K562 (cell line): ENCODE data around the gene NFKBIB. TPM values are rescaled to one million over a fixed set of nuclear protein-coding genes. Genes with fewer than 3 reads are reported as not detected.

Experiments used
- ATAC-seq: fragments of 200-7000 bp; cut with Tn5 transposase; 3 replicates; pipeline ENCODE4 v1.9.1; 2020; ENCODE audit warnings: moderate library complexity
- BruUV-seq: library from RNA; stranded (reverse); fragments of 400-500 nt; replicated peaks from 2 replicates; lab custom pipeline; 2021; lab: Mats Ljungman, UMichigan
- CTCF ChIA-PET: fragments of 300-600 bp; formaldehyde crosslinking; extraction: SDS; loops from one replicate; lab custom pipeline; 2021; ENCODE audit warnings: low intra/inter-chr PET ratio; lab: Yijun Ruan, JAX
- POLR2A ChIA-PET: fragments of 300-600, 350-650 bp; sonication (Branson Sonifier 250); formaldehyde crosslinking; extraction: SDS; loops from one replicate; lab custom pipeline; 2021; ENCODE audit warnings: antibody characterized with exemption, inconsistent platforms; lab: Yijun Ruan, JAX
- DNase-seq, 4 experiments: peaks; one replicate each; pipeline versions ENCODE4 v3.0.0 to v3.0.0-alpha.2; 2011 to 2018; ENCODE audit warnings: low spot score in 3 of 4, mixed read lengths in 3 of 4; ENCODE audit errors: extremely low read depth in 1 of 4
- FAIRE-seq: peaks from 2 replicates; lab custom pipeline; 2011; peaks lifted over from hg19 to GRCh38; lab: Jason Lieb, UNC
- H2AFZ ChIP-seq: 2 replicates; pipeline ENCODE4 v1.6.0; 2011; ENCODE audit warnings: low read depth, low read length, control low read depth, inconsistent platforms
- H3K27ac ChIP-seq: fragments of 200-600 bp; 3 replicates; pipeline ENCODE4 v1.8.0; 2011; ENCODE audit warnings: low read depth, mild to moderate bottlenecking, control low read depth, inconsistent platforms, low read length, moderate library complexity, mixed read lengths; ENCODE audit errors: extremely low read depth
- H3K27me3 ChIP-seq, 2 experiments: fragments of 300-600 bp in 1 of 2; 2 replicates in 1 of 2; 3 replicates in 1 of 2; pipeline versions ENCODE4 v1.6.0 to v1.8.0; 2011; ENCODE audit warnings: inconsistent platforms in 2 of 2, low read length in 2 of 2, mild to moderate bottlenecking in 1 of 2, mixed read lengths in 1 of 2, moderate library complexity in 1 of 2; ENCODE audit not compliant: control insufficient read depth in 2 of 2, insufficient read depth in 2 of 2
- H3K36me3 ChIP-seq: fragments of 300-600 bp; 3 replicates; pipeline ENCODE4 v1.8.0; 2011; ENCODE audit warnings: mild to moderate bottlenecking, low read length, inconsistent platforms; ENCODE audit not compliant: control insufficient read depth, insufficient read depth
- H3K4me1 ChIP-seq, 2 experiments: fragments of 200-600 bp in 1 of 2; replicated peaks in 1 of 2; 2 replicates in 1 of 2; 3 replicates in 1 of 2; pipeline versions ENCODE4 v1.5.1 to v1.8.0; 2011; ENCODE audit warnings: inconsistent platforms in 2 of 2, low read length in 2 of 2, mild to moderate bottlenecking in 1 of 2, mixed read lengths in 1 of 2, moderate library complexity in 1 of 2; ENCODE audit not compliant: control insufficient read depth in 2 of 2, insufficient read depth in 2 of 2
- H3K4me2 ChIP-seq: 2 replicates; pipeline ENCODE4 v1.6.1; 2011; ENCODE audit warnings: low read length, control low read depth, inconsistent platforms, mixed read lengths; ENCODE audit not compliant: insufficient read depth
- H3K4me3 ChIP-seq: fragments of 200-600 bp; sonication (generic), shearing (Covaris generic); 2 replicates; pipeline ENCODE4 v1.5.1; 2016; ENCODE audit warnings: control low read depth, inconsistent platforms
- H3K79me2 ChIP-seq: fragments of 200-600 bp; 3 replicates; pipeline ENCODE4 v1.8.0; 2011; ENCODE audit warnings: low read length, inconsistent platforms; ENCODE audit not compliant: control insufficient read depth, insufficient read depth
- H3K9ac ChIP-seq, 2 experiments: 2 replicates each; pipeline versions ENCODE4 v1.6.0 to v1.6.1; 2011; ENCODE audit warnings: low read depth in 2 of 2, low read length in 2 of 2, control low read depth in 1 of 2, inconsistent platforms in 1 of 2, mild to moderate bottlenecking in 1 of 2, mixed read lengths in 1 of 2; ENCODE audit not compliant: insufficient read depth in 1 of 2
- H3K9me1 ChIP-seq: one replicate; pipeline ENCODE4 v1.6.0; 2011; ENCODE audit warnings: inconsistent platforms, mild to moderate bottlenecking, low read length, moderate library complexity; ENCODE audit not compliant: control insufficient read depth, insufficient read depth
- H3K9me3 ChIP-seq: replicated peaks from 2 replicates; pipeline ENCODE4 v1.5.1; 2011; ENCODE audit warnings: low read depth, low read length, inconsistent platforms; ENCODE audit not compliant: control insufficient read depth, insufficient read depth
- H4K20me1 ChIP-seq: replicated peaks from 2 replicates; pipeline ENCODE4 v1.6.1; 2011; ENCODE audit warnings: low read length, inconsistent platforms, mixed read lengths; ENCODE audit not compliant: control insufficient read depth, insufficient read depth
- ZFP36 ChIP-seq: fragments of 150-350 bp; IDR thresholded peaks from 2 replicates; pipeline ENCODE4 v1.6.1; 2018; ENCODE audit warnings: low read length, low read depth; ENCODE audit not compliant: partially characterized antibody
- WGBS: fragments of 100-300 bp; shearing (Covaris generic); methylation state at CpG from one replicate; pipeline ENCODE4 v1.1.6; 2016; ENCODE audit warnings: low coverage, mixed read lengths; ENCODE audit not compliant: insufficient coverage; ENCODE audit errors: missing lambda C conversion rate; 5-methylcytosine and 5-hydroxymethylcytosine counted together
- in situ Hi-C: fragments of 300-500 bp; cut with MboI; formaldehyde crosslinking; loops from 4 replicates; pipeline ENCODE4 v1.15.0; 2018; ENCODE audit warnings: inconsistent platforms, mixed read lengths
- intact Hi-C: fragments of 100-400 bp; cut with micrococcal nuclease; formaldehyde crosslinking; loops from 2 replicates; pipeline ENCODE4 v1.14.2; 2022
- polyA plus RNA-seq, 8 experiments: library from polyadenylated mRNA; depleted of rRNA in 4 of 8; stranded (reverse) in 5 of 8; unstranded in 3 of 8; fragments of >200 nt; fragmentation: Nextera tagmentation in 2 of 8; fragmentation: Illumina TruSeq in 1 of 8; extraction: Ambion mirVana in 2 of 8; extraction: Trizol in 1 of 8; gene quantifications; 2 replicates each; pipeline versions ENCODE4 v1.2.1 to v1.2.3, GENCODE V29; 2011 to 2014; ENCODE audit warnings: inconsistent platforms in 1 of 8, missing spikeins in 1 of 8
- total RNA-seq, 7 experiments: library from RNA; depleted of rRNA in 6 of 7; stranded (reverse); fragments of >200 nt in 6 of 7; fragmentation: Illumina TruSeq in 2 of 7; extraction: Trizol in 2 of 7; gene quantifications; 2 replicates each; pipeline versions ENCODE4 v1.2.1 to v1.2.3, GENCODE V29; 2011 to 2021; ENCODE audit warnings: low replicate concordance in 1 of 7
- TF ChIP-seq, protein P1 (sequence below): sonication (generic); formaldehyde crosslinking; IDR thresholded peaks from 2 replicates; pipeline ENCODE4 v1.8.0; 2023; ENCODE audit warnings: missing genetic modification reagents, mild to moderate bottlenecking, borderline replicate concordance

The NFKBIB gene
- total and polyA plus RNA-seq, 9 of the 15 experiments (the other 6 are each of a cell fraction or from before 2014, with no cell fraction given), result 1.5 to 44.9 (median 10.4) TPM

- peak; percentile 55 for FAIRE-seq
- POLR2A ChIA-PET, result interaction anchor here (1.8 kb wide), 1 partner anchor 10 kb away, joined by 4 read pairs; no protein-coding TSS in a partner anchor
- Histone ChIP-seq H3K9ac (no peak overlapping the region), H3K4me2 (no peak overlapping the region), H2AFZ (no peak overlapping the region), H4K20me1 (no peaks in the 10 kb centered on the region; the same call in 1 of the 2 replicates), H3K4me1 (peaks cover 0 to 18% of the 10 kb centered on the region in 2 experiments; a peak in 3 of 5 replicates), H3K27me3 (no peaks in the 10 kb centered on the region), H3K79me2 (peaks cover 56% of the 10 kb centered on the region), H3K36me3 (peaks cover 54% of the 10 kb centered on the region), H3K9me3 (peaks cover 8% of the 10 kb centered on the region; the same call in 1 of the 2 replicates), H3K4me3 (no peak overlapping the region), H3K9me1 (no peaks in the 10 kb centered on the region), H3K27ac (no peak overlapping the region)
- 81% methylated on average over 3 of the region's 4 CpGs for WGBS
- no peak for DNase-seq
- CTCF ChIA-PET, result interaction anchor here (2.6 kb wide), 1 partner anchor 413 kb away, joined by 16 read pairs; no protein-coding TSS in a partner anchor
- TF ChIP-seq, protein P1, sequence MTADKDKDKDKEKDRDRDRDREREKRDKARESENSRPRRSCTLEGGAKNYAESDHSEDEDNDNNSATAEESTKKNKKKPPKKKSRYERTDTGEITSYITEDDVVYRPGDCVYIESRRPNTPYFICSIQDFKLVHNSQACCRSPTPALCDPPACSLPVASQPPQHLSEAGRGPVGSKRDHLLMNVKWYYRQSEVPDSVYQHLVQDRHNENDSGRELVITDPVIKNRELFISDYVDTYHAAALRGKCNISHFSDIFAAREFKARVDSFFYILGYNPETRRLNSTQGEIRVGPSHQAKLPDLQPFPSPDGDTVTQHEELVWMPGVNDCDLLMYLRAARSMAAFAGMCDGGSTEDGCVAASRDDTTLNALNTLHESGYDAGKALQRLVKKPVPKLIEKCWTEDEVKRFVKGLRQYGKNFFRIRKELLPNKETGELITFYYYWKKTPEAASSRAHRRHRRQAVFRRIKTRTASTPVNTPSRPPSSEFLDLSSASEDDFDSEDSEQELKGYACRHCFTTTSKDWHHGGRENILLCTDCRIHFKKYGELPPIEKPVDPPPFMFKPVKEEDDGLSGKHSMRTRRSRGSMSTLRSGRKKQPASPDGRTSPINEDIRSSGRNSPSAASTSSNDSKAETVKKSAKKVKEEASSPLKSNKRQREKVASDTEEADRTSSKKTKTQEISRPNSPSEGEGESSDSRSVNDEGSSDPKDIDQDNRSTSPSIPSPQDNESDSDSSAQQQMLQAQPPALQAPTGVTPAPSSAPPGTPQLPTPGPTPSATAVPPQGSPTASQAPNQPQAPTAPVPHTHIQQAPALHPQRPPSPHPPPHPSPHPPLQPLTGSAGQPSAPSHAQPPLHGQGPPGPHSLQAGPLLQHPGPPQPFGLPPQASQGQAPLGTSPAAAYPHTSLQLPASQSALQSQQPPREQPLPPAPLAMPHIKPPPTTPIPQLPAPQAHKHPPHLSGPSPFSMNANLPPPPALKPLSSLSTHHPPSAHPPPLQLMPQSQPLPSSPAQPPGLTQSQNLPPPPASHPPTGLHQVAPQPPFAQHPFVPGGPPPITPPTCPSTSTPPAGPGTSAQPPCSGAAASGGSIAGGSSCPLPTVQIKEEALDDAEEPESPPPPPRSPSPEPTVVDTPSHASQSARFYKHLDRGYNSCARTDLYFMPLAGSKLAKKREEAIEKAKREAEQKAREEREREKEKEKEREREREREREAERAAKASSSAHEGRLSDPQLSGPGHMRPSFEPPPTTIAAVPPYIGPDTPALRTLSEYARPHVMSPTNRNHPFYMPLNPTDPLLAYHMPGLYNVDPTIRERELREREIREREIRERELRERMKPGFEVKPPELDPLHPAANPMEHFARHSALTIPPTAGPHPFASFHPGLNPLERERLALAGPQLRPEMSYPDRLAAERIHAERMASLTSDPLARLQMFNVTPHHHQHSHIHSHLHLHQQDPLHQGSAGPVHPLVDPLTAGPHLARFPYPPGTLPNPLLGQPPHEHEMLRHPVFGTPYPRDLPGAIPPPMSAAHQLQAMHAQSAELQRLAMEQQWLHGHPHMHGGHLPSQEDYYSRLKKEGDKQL (CRISPR knock-in tag), result no peak
- TF ChIP-seq ZFP36, result peak; percentile 84
- intact Hi-C loops (no loop called here), in situ Hi-C loops (loop anchor here (10.0 kb wide), 1 partner anchor 404 kb away; no protein-coding TSS in a partner anchor)
- ATAC-seq, result no peak
- BruUV-seq, result no TSS peak
Measured at GRCh38 chr19:38928391-38929001, 28.7 kb downstream of the NFKBIB start.
